Stimulated activated CD4-positive, alpha-beta T cell treated with anti-CD3 and anti-CD28 coated beads, TNF-alpha, amount 100 ng/mL, for 48 hours (primary cell): ENCODE results near the gene CLASP2.
"Not testable (repeated sequence)": the region's sequence is repeated elsewhere in the genome, so short reads cannot be mapped to it uniquely, and the experiment has no call there.

Experiments used
- DNase-seq, 3 donors: peaks; one replicate each; pipeline ENCODE4 v3.0.0-alpha.2; 2020; ENCODE audit warnings: low read depth in 3 of 3

CLASP2 gene

GRCh38 chr3:33451994-33452393, 266.1 kb downstream of the CLASP2 start:
- not testable (repeated sequence) for DNase-seq

GRCh38 chr3:33447958-33448357, 270.1 kb downstream of the CLASP2 start:
- no peak for DNase-seq

- not testable (repeated sequence) for DNase-seq
Measured at GRCh38 chr3:33447256-33447625, 270.8 kb downstream of the CLASP2 start.
